Purkinje cell (primary cell): Measurements from ENCODE around the gene SSH2. TPM values are rescaled to one million over a fixed set of nuclear protein-coding genes. Genes with fewer than 3 reads are reported as not detected.

ENCODE experiments used
- polyA plus RNA-seq: library from polyadenylated mRNA; unstranded; fragments of >200 nt; fragmentation: Nextera tagmentation; gene quantifications from 2 replicates; pipeline ENCODE4 v1.2.1, GENCODE V29; 2014

Gene SSH2
- polyA plus RNA-seq = 4.4 and 12.5 TPM in 2 replicates

GRCh38 chr17:29929533-29930408 lies at the start of gene SSH2:
SSH2 (minus strand) TSS chr17:29930228; CDS start chr17:29930000, 228 bp downstream.

DNA sequence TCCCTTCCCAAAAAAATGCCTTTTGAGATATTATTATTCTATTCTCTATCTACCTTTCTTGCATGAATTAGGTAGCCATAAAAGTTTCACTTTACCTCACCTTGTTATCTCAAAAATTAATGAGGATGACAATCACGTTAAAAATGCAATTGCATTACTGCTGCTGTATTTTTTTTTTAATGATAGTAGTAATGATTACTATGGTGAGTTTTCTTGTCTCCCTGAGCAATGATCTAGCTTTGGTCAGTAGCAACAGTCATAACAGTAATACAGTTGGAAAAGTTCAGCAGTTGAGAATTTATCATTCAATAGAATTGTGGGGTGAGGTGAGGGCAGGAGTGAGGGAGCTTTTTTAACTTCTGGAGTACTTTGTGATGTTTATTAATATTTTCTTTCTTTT lies 11.3 kb upstream of the SSH2 start, which contains the start of gene EFCAB5:
TSS of gene EFCAB5 (plus strand) at position 301 of the 400 bp plus-strand sequence. CDS start 163 bp downstream, outside the sequence.

GRCh38 chr17:29622337-29623282 lies 307.4 kb downstream of the SSH2 start, which contains the start of gene CORO6:
CORO6 (minus strand) TSS chr17:29622912; CDS start chr17:29621421, 1,491 bp downstream.

DNA sequence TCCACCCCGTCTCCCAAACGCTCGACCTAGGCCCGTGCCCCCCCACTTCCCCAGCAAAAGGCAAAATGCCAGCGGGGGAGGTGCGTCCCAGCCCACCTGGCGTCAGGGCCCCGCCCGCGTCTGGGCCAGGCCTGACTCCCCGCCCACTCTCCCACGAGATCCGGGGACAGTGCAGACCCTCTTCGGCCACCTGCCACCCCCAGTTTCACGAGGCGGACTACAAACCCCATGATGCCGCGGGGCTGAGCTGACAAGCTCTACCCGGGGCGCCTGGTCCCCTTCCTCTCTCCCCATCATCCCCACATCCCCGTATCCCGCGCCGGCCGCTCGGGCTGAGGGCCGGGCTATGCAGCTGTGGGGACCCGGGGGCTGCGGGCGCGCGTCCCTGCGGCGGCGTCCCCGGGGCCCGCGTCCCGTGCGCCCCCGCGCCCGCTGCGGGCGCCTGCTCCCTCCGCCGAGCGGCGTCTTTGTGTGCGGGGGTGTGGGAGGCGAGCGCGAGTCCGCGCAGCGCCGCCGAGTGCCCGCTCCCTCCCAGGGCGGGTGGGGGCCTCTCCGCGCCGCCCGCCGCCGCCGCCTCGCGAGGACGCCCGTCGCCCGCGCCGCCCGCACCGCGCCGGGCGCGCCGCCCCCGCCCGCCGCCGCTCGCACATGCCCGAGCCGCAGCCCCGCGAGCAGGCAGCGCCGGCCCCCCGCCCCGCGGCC lies 337.0 kb downstream of the SSH2 start, which contains the start of gene ANKRD13B:
TSS of gene ANKRD13B (plus strand) at position 283 of the 702 bp plus-strand sequence. CDS start 490 bp downstream, outside the sequence.

GRCh38 chr17:29589524-29590410 lies 340.3 kb downstream of the SSH2 start, which contains the start of gene GIT1:
GIT1 (minus strand) TSS chr17:29589648; CDS start chr17:29589378, 270 bp downstream.

Other genes with a start within 250 kb of the SSH2 start
- gene EFCAB5, start 11.4 kb upstream of the SSH2 start, polyA plus RNA-seq = 0.51 TPM in 1 of 2 replicates, not detected in the other
- gene NSRP1, start 186.6 kb upstream of the SSH2 start, polyA plus RNA-seq = 77.6 and 115 TPM in 2 replicates